Colonic mucosa (tissue), 4 donors: ENCODE data around the gene TTC21A. TPM values are rescaled to one million over a fixed set of nuclear protein-coding genes. Genes with fewer than 3 reads are reported as not detected.

Source experiments
- DNase-seq: peaks from one replicate; pipeline ENCODE4 v3.0.0-alpha.2; 2020
- H3K27ac ChIP-seq: fragments of 200-600 bp; one replicate; pipeline ENCODE4 v1.8.0; 2021
- H3K27me3 ChIP-seq: fragments of 200-600 bp; one replicate; pipeline ENCODE4 v1.8.0; 2021
- H3K36me3 ChIP-seq: fragments of 200-600 bp; one replicate; pipeline ENCODE4 v1.8.0; 2021
- H3K4me1 ChIP-seq: fragments of 200-600 bp; one replicate; pipeline ENCODE4 v1.8.0; 2021; ENCODE audit warnings: mild to moderate bottlenecking
- H3K4me3 ChIP-seq: fragments of 200-600 bp; one replicate; pipeline ENCODE4 v1.8.0; 2021
- H3K9ac ChIP-seq, 2 donors: one replicate each; pipeline ENCODE4 v1.7.0; 2013; ENCODE audit warnings: control low read depth in 2 of 2, low read depth in 2 of 2, low read length in 2 of 2
- H3K9me3 ChIP-seq: fragments of 200-600 bp; one replicate; pipeline ENCODE4 v1.8.0; 2021
- CTCF ChIP-seq: fragments of 200-600 bp; IDR thresholded peaks from one replicate; pipeline ENCODE4 v1.8.0; 2022; ENCODE audit warnings: antibody characterized with exemption, mild to moderate bottlenecking
- intact Hi-C: fragments of 100-400 bp; cut with DNase I; formaldehyde crosslinking; loops from one replicate; pipeline ENCODE4 v1.14.1; 2022
- total RNA-seq, 2 donors: library from RNA; stranded (reverse); fragmentation: NEBNext Ultra II Directional in 1 of 2; extraction: Animal tissue kit (Norgen Biotek cat#: 25700) in 1 of 2; gene quantifications; one replicate each; pipeline ENCODE4 v1.2.1, GENCODE V29; 2021
- donor health status: healthy.
- donor health status: DM: no; HTN: no; CAD: no.
- donor health status: DM: no; HTN: no; CAD: no.

Gene TTC21A
- total RNA-seq, 2 donors from 2014 or later, result 2.8 to 6.1 TPM

DNA sequence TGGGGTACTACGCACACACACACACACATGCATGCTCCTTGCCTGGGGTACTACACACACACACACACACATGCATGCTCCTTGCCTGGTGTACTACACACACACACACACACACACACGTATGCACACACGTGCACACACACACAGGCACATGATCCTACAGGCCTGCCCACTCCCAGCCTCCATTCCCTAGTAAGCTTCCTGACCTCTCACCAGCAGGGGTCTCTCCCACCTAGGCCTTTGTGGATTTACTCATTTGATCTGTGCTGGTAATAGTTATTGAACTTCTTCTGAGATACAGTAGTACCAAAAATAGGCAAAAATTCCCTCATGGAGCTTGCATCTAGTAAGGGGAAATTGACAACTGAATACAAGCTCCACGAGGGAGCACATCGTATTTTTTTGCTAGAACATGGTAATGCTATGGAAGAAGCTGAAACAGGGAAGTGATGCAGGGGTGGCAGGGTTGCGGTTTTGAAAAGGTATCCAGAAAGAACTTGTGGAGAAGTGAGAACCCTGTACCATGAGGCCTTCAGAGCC is 19.1 kb downstream of the TTC21A start:
- DNase-seq, result peak; percentile 71
- H3K4me3 ChIP-seq, result no peak overlapping the region
- H3K36me3 ChIP-seq, result no peaks in the 10 kb centered on the region
- no peaks in the 10 kb centered on the region for H3K27me3 ChIP-seq
- intact Hi-C loops, result loop anchor here (5.0 to 10.0 kb wide), 2 partner anchors 161 to 258 kb away; partner anchors contain the start of gene SLC25A38
- H3K27ac ChIP-seq, result no peak overlapping the region
- peaks cover 5% of the 10 kb centered on the region for H3K4me1 ChIP-seq
- no peaks in the 10 kb centered on the region for H3K9me3 ChIP-seq
- peak; percentile 26 for TF ChIP-seq CTCF
- no peak overlapping the region for H3K9ac ChIP-seq

DNA sequence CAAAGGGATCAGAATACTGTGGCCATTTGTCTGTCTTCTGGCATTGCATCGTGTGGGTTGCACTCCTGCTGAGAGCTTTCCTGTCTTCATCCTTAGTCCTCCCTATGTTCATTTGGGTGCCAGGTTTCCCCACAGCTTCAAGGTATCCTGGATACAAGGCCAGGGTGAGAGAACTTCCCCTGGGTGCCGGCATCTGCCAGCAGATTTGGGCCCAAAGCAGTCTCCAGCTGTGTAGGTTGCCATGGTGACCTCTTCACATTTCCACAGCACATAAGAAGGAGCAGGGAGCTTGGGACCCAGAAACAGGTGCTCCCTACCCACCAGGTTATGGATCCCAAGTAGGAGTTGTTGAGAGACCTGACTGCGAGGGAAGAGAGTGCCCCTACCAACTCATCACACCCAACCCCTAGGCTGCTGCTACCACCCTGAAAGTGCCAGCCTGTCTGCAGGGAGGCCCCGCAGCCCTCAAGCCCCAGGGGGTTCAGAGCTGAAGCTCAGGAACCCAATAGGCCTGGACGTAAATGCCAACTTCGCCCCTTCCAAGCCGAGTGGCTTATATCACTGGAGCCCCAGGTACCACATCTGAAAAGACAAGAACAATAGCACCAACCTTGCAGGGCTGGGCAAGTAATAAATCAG is 19.9 kb downstream of the TTC21A start:
- Histone ChIP-seq H3K9me3 (no peaks in the 10 kb centered on the region), H3K36me3 (no peaks in the 10 kb centered on the region), H3K4me3 (no peak overlapping the region), H3K27me3 (no peaks in the 10 kb centered on the region), H3K4me1 (peaks cover 5% of the 10 kb centered on the region), H3K27ac (no peak overlapping the region), H3K9ac (no peak overlapping the region)
- DNase-seq, result no peak
- intact Hi-C loops, result loop anchor here (5.0 to 10.0 kb wide), 2 partner anchors 160 to 257 kb away; partner anchors contain the start of gene SLC25A38
- no peak for TF ChIP-seq CTCF

- Histone ChIP-seq H3K27ac (no peak overlapping the region), H3K27me3 (no peaks in the 10 kb centered on the region), H3K9me3 (no peaks in the 10 kb centered on the region), H3K4me3 (no peak overlapping the region), H3K36me3 (no peaks in the 10 kb centered on the region), H3K9ac (no peak overlapping the region), H3K4me1 (peaks cover 5% of the 10 kb centered on the region)
- TF ChIP-seq CTCF, result no peak
- intact Hi-C loops, result loop anchor here (5.0 to 10.0 kb wide), 2 partner anchors 159 to 257 kb away; partner anchors contain the start of gene SLC25A38
- DNase-seq, result no peak
Observed at GRCh38 chr3:39127908-39128304, 20.4 kb downstream of the TTC21A start.

DNA sequence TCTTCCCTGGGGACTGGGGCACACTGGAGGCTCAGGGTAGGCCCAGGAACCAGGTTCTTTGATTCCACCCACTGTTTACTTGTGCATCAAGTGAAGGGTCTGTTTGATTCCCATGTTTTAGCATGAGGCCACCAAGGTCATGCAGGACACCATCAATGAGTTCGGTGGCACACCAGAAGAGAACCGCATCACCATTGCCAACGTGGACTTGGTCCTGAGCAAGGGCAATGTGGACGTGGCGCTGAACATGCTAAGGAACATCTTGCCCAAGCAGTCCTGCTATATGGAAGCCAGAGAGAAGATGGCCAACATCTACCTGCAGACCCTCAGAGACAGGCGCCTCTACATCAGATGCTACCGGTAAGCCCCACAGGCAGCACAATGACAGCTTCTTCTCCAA is 21.5 kb downstream of the TTC21A start:
- H3K27me3 ChIP-seq, result no peaks in the 10 kb centered on the region
- intact Hi-C loops, result loop anchor here (5.0 to 10.0 kb wide), 2 partner anchors 158 to 256 kb away; partner anchors contain the start of gene SLC25A38
- H3K36me3 ChIP-seq, result no peaks in the 10 kb centered on the region
- no peaks in the 10 kb centered on the region for H3K9me3 ChIP-seq
- no peak overlapping the region for H3K4me3 ChIP-seq
- TF ChIP-seq CTCF, result no peak
- no peak overlapping the region for H3K9ac ChIP-seq
- no peak overlapping the region for H3K27ac ChIP-seq
- peaks cover 5% of the 10 kb centered on the region for H3K4me1 ChIP-seq
- no peak for DNase-seq

DNA sequence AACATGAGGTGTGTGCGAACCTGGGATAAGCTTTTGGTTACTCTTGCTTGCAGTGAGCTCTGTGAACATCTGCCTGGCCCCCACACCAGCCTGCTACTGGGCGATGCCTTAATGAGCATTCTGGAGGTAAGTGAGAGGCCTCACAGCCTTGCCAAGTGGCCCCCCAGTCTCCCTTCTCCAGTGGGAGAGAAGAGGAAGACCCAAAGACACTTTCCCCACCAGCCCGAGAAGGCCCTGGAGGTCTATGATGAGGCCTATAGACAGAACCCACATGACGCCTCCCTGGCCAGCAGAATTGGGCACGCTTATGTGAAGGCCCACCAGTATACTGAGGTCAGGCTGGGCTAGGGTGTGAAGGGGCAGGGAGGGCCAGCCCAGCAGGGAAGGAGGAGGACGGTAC is 22.5 kb downstream of the TTC21A start:
- H3K4me3 ChIP-seq, result no peak overlapping the region
- TF ChIP-seq CTCF, result no peak
- H3K9me3 ChIP-seq, result no peaks in the 10 kb centered on the region
- H3K36me3 ChIP-seq, result no peaks in the 10 kb centered on the region
- DNase-seq, result no peak
- no peak overlapping the region for H3K9ac ChIP-seq
- peaks cover 5% of the 10 kb centered on the region for H3K4me1 ChIP-seq
- intact Hi-C loops, result no loop called here
- no peaks in the 10 kb centered on the region for H3K27me3 ChIP-seq
- H3K27ac ChIP-seq, result no peak overlapping the region
